IPS-NIHi7 (cell line): ENCODE data around the gene OVCH2.
"Not testable (repeated sequence)": the region's sequence is repeated elsewhere in the genome, so short reads cannot be mapped to it uniquely, and the experiment has no call there.

Experiments
- DNase-seq: peaks from one replicate; pipeline ENCODE4 v3.0.0; 2012; ENCODE audit warnings: mixed read lengths; ENCODE audit errors: extremely low spot score

The OVCH2 gene

GRCh38 chr11:7706377-7706776 is at the start of gene OVCH2:
Gene OVCH2, minus strand, starts transcription at chr11:7706477. Its CDS starts 83 bp downstream, at chr11:7706394.
- DNase-seq: no peak

GRCh38 chr11:7749456-7749855 is 43.2 kb upstream of the OVCH2 start:
- DNase-seq: no peak

- DNase-seq: not testable (repeated sequence)
Measured at GRCh38 chr11:7734767-7735166, 28.5 kb upstream of the OVCH2 start.

GRCh38 chr11:7714786-7715185 is 8.5 kb upstream of the OVCH2 start:
- no peak for DNase-seq

GRCh38 chr11:7703740-7704139 is 2.5 kb downstream of the OVCH2 start:
- no peak for DNase-seq

- DNase-seq: no peak
Measured at GRCh38 chr11:7696424-7696823, 9.9 kb downstream of the OVCH2 start.

GRCh38 chr11:7694235-7694634 is 12.0 kb downstream of the OVCH2 start:
- no peak for DNase-seq

- DNase-seq: no peak
Measured at GRCh38 chr11:7692426-7692825, 13.9 kb downstream of the OVCH2 start.

GRCh38 chr11:7691759-7692350 is 14.4 kb downstream of the OVCH2 start:
- DNase-seq: no peak

GRCh38 chr11:7690648-7691047 is 15.6 kb downstream of the OVCH2 start:
- no peak for DNase-seq

- no peak for DNase-seq
Measured at GRCh38 chr11:7689239-7689638, 17.0 kb downstream of the OVCH2 start.

- DNase-seq: peak; percentile 57
Measured at GRCh38 chr11:7688238-7688826, 17.9 kb downstream of the OVCH2 start.

GRCh38 chr11:7687386-7687785 is 18.9 kb downstream of the OVCH2 start:
- DNase-seq: no peak

- DNase-seq: no peak
Measured at GRCh38 chr11:7686761-7687160, 19.5 kb downstream of the OVCH2 start.

- no peak for DNase-seq
Measured at GRCh38 chr11:7683571-7683970, 22.7 kb downstream of the OVCH2 start.

GRCh38 chr11:7677796-7678201 is 28.5 kb downstream of the OVCH2 start:
- DNase-seq: no peak

- no peak for DNase-seq
Measured at GRCh38 chr11:7677071-7677470, 29.2 kb downstream of the OVCH2 start.

GRCh38 chr11:7675631-7676030 is 30.6 kb downstream of the OVCH2 start:
- no peak for DNase-seq

GRCh38 chr11:7673724-7674434 is 32.4 kb downstream of the OVCH2 start:
- DNase-seq: peak; percentile 77

- peak; percentile 84 for DNase-seq
Measured at GRCh38 chr11:7672960-7673723, 33.1 kb downstream of the OVCH2 start, which contains the start of gene CYB5R2. Gene CYB5R2, minus strand, starts transcription at chr11:7673500. Its CDS starts 675 bp downstream, at chr11:7672825.

- DNase-seq: no peak
Measured at GRCh38 chr11:7672276-7672959, 33.9 kb downstream of the OVCH2 start.
